Sigmoid colon (tissue), 7 donors: Measurements from ENCODE around the gene DHRS3. TPM values are rescaled to one million over a fixed set of nuclear protein-coding genes. Genes with fewer than 3 reads are reported as not detected.

Experiments used
- DNase-seq: peaks from one replicate; pipeline ENCODE4 v3.0.0-alpha.2; 2019
- H3K27ac ChIP-seq, 4 donors: fragments of 200-600 bp; sonication (generic); one replicate each; pipeline ENCODE4 v1.5.1; 2016 to 2019; ENCODE audit warnings: mild to moderate bottlenecking in 1 of 4
- H3K27me3 ChIP-seq, 3 donors: fragments of 200-600 bp; sonication (generic); one replicate each; pipeline ENCODE4 v1.5.1; 2019; ENCODE audit warnings: mild to moderate bottlenecking in 1 of 3
- H3K36me3 ChIP-seq, 4 donors: fragments of 200-600 bp; sonication (generic); one replicate each; pipeline ENCODE4 v1.5.1; 2016 to 2019
- H3K4me1 ChIP-seq, 4 donors: fragments of 200-600 bp; sonication (generic); one replicate each; pipeline ENCODE4 v1.5.1; 2017 to 2019
- H3K4me3 ChIP-seq, 4 donors: fragments of 200-600 bp; sonication (generic); one replicate each; pipeline ENCODE4 v1.5.1; 2017 to 2019; ENCODE audit warnings: mild to moderate bottlenecking in 2 of 4, moderate library complexity in 1 of 4
- H3K9me3 ChIP-seq, 4 donors: fragments of 200-600 bp in 3 of 4; sonication (generic) in 3 of 4; one replicate each; pipeline versions ENCODE4 v1.5.1 to v1.6.1; 2013 to 2019
- EP300 ChIP-seq, 4 donors: sonication (generic); formaldehyde crosslinking; IDR thresholded peaks; one replicate each; pipeline ENCODE4 v1.6.1; 2017; ENCODE audit warnings: antibody characterized with exemption in 4 of 4
- POLR2A ChIP-seq, 2 donors: fragments of 450-650 bp; IDR thresholded peaks; one replicate each; pipeline ENCODE4 v1.6.1; 2016; ENCODE audit warnings: antibody characterized with exemption in 2 of 2, mild to moderate bottlenecking in 2 of 2, moderate library complexity in 2 of 2
- POLR2AphosphoS5 ChIP-seq, 4 donors: sonication (generic); formaldehyde crosslinking; IDR thresholded peaks; one replicate each; pipeline ENCODE4 v1.6.1; 2017; ENCODE audit warnings: antibody characterized with exemption in 4 of 4
- WGBS, 2 donors: extraction: QIAGEN DNeasy Blood & Tissue Kit; methylation state at CpG; one replicate each; pipeline ENCODE4 v1.1.7; 2013; 5-methylcytosine and 5-hydroxymethylcytosine counted together
- intact Hi-C: fragments of 100-400 bp; cut with DNase I; formaldehyde crosslinking; loops from one replicate; pipeline ENCODE4 v1.15.1; 2023
- polyA plus RNA-seq, 3 donors: library from polyadenylated mRNA; stranded (reverse); fragments of 200-250 nt; gene quantifications; one replicate each; pipeline ENCODE4 v1.2.3, GENCODE V29; 2013
- total RNA-seq, 4 donors: library from RNA; depleted of rRNA; stranded (reverse); fragments of >200 nt; gene quantifications; one replicate each; pipeline ENCODE4 v1.1.0, GENCODE V29; 2016
- TF ChIP-seq, protein P1 (sequence below), 4 experiments: fragments of 450-650 bp in 3 of 4; fragments of 200-600 bp in 1 of 4; IDR thresholded peaks; one replicate each; pipeline ENCODE4 v1.5.1; 2016 to 2019; ENCODE audit warnings: antibody characterized with exemption in 4 of 4, mild to moderate bottlenecking in 3 of 4, moderate library complexity in 2 of 4
- donor health status: healthy with polysubstance abuse.
- donor health status: Bipolar disorder and iron deficiency.
- donor health status: healthy.

The DHRS3 gene
- total and polyA plus RNA-seq, 7 donors: 34.8 to 102 (median 47.9) TPM

DNA sequence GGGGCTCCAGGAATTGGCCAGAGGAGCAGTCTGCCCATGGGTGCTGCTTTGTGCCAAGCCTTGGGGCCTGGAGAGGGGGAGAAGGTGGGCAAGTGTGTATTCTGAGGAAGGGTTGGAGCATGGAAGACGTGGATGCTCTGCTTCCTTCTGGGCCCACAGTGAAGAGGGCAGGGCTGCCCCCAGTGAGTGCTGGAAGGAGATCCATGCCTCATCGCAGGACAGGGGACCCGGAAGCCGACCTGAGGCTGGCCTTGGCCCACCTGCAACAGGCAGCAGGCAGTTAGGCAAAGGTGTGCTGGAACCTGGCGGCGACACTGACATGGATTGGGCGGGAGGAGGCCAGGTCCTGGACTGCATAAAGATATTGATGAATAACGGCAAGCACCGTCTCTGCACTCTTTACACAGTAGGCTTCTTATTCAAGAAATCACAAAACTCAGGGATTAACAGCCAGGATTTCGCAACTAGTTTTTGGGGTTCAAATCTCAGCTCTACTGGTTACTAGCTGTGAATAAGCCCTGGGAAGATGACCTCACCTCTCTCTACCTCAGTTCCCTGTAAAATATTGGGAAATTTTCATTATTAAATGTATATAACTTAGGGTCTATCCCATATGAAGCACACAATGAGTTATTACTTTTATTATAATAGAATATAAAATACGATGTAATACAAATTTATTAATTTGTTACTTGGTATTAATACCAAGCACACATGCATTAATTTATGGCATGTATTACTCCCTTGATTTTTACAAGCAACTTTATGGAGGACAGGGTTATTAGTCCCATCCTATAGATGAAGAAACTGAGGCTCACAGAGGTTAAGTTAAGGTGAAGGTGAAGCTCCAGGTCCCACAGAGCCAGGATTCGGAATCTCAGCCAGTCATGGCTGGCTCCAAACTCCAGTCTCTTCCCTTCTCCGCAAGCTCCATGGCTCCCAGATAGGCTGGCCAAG is 62.3 kb downstream of the DHRS3 start:
- Histone ChIP-seq H3K36me3 (no peaks in the 10 kb centered on the region), H3K4me1 (peaks cover 0 to 68% (median 55%) of the 10 kb centered on the region in 4 donors), H3K9me3 (no peaks in the 10 kb centered on the region), H3K27ac (peak overlapping the region; percentile 88 to 92 (median 89)), H3K4me3 (no peak overlapping the region), H3K27me3 (no peaks in the 10 kb centered on the region)
- intact Hi-C loops: loop anchor here (1.0 to 5.0 kb wide), 2 partner anchors 37 to 63 kb away; partner anchors contain the start of gene DHRS3
- DNase-seq: peak; percentile 67
- TF ChIP-seq, protein P1, sequence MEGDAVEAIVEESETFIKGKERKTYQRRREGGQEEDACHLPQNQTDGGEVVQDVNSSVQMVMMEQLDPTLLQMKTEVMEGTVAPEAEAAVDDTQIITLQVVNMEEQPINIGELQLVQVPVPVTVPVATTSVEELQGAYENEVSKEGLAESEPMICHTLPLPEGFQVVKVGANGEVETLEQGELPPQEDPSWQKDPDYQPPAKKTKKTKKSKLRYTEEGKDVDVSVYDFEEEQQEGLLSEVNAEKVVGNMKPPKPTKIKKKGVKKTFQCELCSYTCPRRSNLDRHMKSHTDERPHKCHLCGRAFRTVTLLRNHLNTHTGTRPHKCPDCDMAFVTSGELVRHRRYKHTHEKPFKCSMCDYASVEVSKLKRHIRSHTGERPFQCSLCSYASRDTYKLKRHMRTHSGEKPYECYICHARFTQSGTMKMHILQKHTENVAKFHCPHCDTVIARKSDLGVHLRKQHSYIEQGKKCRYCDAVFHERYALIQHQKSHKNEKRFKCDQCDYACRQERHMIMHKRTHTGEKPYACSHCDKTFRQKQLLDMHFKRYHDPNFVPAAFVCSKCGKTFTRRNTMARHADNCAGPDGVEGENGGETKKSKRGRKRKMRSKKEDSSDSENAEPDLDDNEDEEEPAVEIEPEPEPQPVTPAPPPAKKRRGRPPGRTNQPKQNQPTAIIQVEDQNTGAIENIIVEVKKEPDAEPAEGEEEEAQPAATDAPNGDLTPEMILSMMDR (IDR thresholded peaks at IDR 0.05): no peak
- no peak for TF ChIP-seq POLR2AphosphoS5 (IDR thresholded peaks at IDR 0.05)
- TF ChIP-seq POLR2A (IDR thresholded peaks at IDR 0.05): no peak
- no peak for TF ChIP-seq EP300 (IDR thresholded peaks at IDR 0.05)
- WGBS, 2 donors: 91 to 93% methylated on average over 13 of the region's 13 CpGs

DNA sequence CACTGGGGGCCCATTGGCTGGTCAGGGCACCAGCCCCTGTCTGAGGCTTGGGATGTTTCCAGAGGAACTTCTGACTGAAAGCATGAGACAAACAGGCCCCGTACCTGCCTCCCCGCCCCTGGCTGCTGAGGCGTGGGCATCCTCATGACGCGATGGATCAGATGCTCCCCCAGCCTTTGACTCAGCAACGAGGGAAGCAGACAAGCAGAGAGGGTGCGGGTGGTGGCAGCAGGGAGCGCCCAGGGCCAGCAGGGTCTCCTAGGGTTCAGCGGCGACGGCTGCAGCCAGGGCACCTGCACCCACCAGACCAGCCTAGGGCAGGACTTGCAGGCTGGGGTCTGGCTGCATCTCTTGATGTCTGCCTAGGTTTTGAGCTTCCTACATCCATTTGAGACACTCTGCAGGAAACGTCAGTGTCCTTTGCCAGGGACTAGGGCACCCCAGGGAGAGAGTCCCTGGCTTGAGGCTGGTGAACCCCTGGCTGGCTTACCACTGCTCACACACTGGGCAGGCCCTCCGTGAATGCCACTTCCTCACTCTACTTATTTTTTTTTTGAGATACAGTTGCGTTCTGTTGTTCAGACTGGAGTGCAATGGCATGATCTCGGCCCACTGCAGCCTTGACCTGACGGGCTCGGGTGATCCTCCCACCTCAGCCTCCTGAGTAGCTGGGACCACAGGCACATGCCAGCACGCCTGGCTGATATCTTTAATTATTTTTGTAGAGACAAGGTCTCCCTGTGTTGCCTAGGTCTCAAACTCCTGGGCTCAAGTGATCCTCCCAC is 63.3 kb downstream of the DHRS3 start:
- Histone ChIP-seq H3K36me3 (no peaks in the 10 kb centered on the region), H3K9me3 (no peaks in the 10 kb centered on the region), H3K4me3 (no peak overlapping the region), H3K4me1 (peaks cover 0 to 77% (median 64%) of the 10 kb centered on the region in 4 donors), H3K27ac (peak overlapping the region; percentile 88 to 92 (median 89)), H3K27me3 (no peaks in the 10 kb centered on the region)
- 93 to 94% methylated on average over 18 of the region's 18 CpGs for WGBS, 2 donors
- intact Hi-C loops: loop anchor here (5.0 kb wide), 1 partner anchor 38 kb away; no protein-coding TSS in a partner anchor
- TF ChIP-seq POLR2AphosphoS5 (IDR thresholded peaks at IDR 0.05) (no peak), EP300 (IDR thresholded peaks at IDR 0.05) (no peak), POLR2A (IDR thresholded peaks at IDR 0.05) (no peak)
- TF ChIP-seq, protein P1 (IDR thresholded peaks at IDR 0.05): no peak
- peak; percentile 60 for DNase-seq

DNA sequence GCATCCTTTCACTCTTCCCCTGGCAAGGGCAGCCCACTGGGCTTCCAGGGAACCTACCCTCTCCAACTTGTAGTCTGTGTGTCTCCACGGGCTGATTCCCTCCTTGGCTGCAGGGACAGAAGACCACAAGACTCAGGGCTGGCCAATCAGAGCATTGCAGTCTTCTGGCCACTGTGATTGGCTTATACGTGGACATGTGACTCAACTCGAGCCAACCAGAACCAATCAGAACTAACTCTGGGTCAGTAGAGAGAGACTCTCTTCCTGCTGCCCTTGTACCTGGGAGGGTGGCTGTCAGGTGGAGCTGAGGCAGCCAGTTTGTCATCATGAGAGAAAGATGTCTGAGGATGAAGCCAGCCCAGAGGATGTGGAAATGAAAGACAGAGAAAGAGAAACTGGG is 64.0 kb downstream of the DHRS3 start:
- no peak overlapping the region for H3K4me3 ChIP-seq
- H3K36me3 ChIP-seq: no peaks in the 10 kb centered on the region
- intact Hi-C loops: no loop called here
- no peaks in the 10 kb centered on the region for H3K27me3 ChIP-seq
- peak; percentile 36 for DNase-seq
- TF ChIP-seq POLR2A (IDR thresholded peaks at IDR 0.05) (no peak), EP300 (IDR thresholded peaks at IDR 0.05) (no peak)
- TF ChIP-seq, protein P1 (IDR thresholded peaks at IDR 0.05): no peak
- WGBS, 2 donors: 91 to 92% methylated on average over 3 of the region's 3 CpGs
- H3K9me3 ChIP-seq: no peaks in the 10 kb centered on the region
- peak overlapping the region; percentile 88 to 92 (median 89) for H3K27ac ChIP-seq
- peaks cover 0 to 84% (median 72%) of the 10 kb centered on the region in 4 donors for H3K4me1 ChIP-seq

DNA sequence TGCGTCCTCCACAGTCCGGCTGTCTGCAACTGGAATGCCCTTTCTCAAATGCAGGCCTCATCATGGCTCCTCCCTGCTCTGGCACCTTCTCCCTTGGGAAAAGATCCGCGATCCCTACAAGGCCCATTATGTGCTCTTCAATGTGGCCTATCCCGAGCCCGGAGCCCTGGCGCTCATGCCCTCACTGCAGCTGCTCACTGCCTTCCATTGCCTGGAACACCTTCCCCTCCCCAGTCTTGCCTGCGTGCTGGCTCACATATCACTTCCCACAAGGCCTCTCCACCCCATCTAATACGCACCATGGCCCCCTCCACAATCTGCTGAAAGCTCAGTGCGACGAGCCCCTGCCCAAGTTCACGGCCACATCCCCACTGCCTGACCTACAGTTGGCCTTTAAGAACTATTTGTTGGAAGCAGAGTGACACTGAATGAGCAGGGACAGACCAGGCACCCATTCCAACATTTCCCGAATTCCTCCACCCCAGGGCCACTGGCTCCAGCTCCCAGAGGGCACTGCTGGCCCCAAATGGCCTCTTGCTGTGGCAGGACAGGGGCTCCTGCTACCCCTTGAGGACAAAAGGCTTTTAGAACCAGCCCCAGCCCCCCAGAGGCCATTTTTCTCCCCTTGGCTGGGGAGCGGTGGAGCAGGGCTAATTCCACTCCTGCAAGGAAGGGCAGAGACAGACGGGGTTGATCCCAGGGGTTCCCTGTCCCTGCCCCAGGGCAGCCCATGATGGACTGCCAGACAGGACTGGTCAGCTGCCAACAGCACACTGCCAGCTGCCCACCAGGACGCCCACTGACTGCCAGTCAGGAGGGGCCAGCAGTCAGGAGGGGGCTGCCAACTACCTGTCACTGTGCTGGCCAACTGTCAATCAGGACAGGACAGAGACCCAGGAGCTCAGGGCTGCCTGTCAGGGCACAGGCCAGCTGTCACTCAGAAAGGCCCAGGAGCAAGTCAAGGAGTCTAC is 64.8 kb downstream of the DHRS3 start:
- 89 to 93% methylated on average over 16 of the region's 16 CpGs for WGBS, 2 donors
- DNase-seq: peak; percentile 67
- intact Hi-C loops: no loop called here
- peaks cover 0 to 85% (median 79%) of the 10 kb centered on the region in 4 donors for H3K4me1 ChIP-seq
- H3K4me3 ChIP-seq: no peak overlapping the region
- TF ChIP-seq, protein P1 (IDR thresholded peaks at IDR 0.05): no peak
- TF ChIP-seq POLR2AphosphoS5 (IDR thresholded peaks at IDR 0.05): peak in 2 of 4 donors; percentile 14 to 17
- TF ChIP-seq EP300 (IDR thresholded peaks at IDR 0.05): peak in 1 of 4 donors; percentile 36
- H3K9me3 ChIP-seq: no peaks in the 10 kb centered on the region
- H3K27ac ChIP-seq: peak overlapping the region; percentile 88 to 92 (median 89)
- H3K27me3 ChIP-seq: no peaks in the 10 kb centered on the region
- H3K36me3 ChIP-seq: no peaks in the 10 kb centered on the region
